Measurements from ENCODE around the gene TKT.

TKT gene

DNA sequence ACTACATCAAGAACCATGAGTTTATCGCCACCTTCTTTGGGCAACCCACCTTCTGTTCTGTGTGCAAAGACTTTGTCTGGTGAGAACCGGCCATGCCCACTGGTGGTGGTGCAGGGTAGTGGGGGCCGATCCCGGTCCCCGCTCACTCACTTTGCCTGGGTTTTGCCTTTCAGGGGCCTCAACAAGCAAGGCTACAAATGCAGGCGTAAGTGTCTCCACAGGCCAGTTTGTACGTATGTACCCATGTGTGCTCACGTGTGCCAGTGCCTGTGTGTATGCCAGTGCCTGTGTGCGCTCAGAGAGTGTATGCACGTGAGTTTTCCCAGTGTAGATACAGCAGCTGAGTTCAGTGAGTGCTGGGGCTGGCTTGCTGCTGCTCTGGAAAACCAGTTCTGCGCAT is 74.3 kb downstream of the TKT start:
- DNase-seq (ENCODE audit: low read depth in 1 of 2, low spot score in 1 of 2): no peak

GRCh38 chr3:53181024-53181371 is 74.8 kb downstream of the TKT start:
- DNase-seq (ENCODE audit: low read depth in 1 of 2, low spot score in 1 of 2): no peak

- DNase-seq (ENCODE audit: low read depth in 1 of 2, low spot score in 1 of 2): no peak
These were observed 75.4 kb downstream of the TKT start for GRCh38 chr3:53180305-53181023.

DNA sequence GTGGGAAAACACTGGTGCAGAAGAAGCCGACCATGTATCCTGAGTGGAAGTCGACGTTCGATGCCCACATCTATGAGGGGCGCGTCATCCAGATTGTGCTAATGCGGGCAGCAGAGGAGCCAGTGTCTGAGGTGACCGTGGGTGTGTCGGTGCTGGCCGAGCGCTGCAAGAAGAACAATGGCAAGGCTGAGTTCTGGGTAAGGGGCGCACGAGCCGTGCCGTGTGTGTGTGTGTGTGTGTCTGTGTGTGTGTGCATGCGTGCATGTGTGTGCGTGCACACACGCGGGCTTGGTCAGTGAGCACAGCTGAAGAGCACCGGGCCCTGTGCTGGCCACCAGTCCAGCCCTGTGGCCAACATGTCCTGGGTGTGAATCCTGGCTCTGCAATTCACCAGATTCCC is 76.2 kb downstream of the TKT start:
- no peak for DNase-seq (ENCODE audit: low read depth in 1 of 2, low spot score in 1 of 2)

DNA sequence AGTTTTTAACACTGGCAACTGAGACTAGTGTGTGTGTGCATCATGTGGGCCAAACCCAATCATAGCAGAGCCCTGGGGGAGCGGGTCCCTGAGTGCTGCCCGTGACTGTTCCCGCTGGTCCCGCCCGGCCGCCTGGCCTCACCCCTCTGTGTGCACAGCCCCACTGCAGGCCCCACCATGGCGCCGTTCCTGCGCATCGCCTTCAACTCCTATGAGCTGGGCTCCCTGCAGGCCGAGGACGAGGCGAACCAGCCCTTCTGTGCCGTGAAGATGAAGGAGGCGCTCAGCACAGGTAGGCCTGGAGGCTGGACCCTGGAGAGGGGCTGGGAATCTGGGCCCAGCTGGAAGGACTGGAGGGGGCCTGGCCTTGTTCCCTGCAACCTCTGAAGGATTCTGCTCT is 77.6 kb downstream of the TKT start:
- DNase-seq (ENCODE audit: low read depth in 1 of 2, low spot score in 1 of 2): no peak

- no peak for DNase-seq (ENCODE audit: low read depth in 1 of 2, low spot score in 1 of 2)
These were observed 79.9 kb downstream of the TKT start for GRCh38 chr3:53175613-53176540.

Measured in activated CD4-positive, alpha-beta T cell treated with anti-CD3 and anti-CD28 coated beads, Interleukin-2, amount 50 U/mL, for 24 hours (primary cell).